ENCODE data around the gene RAD51B. TPM values are rescaled to one million over a fixed set of nuclear protein-coding genes. Genes with fewer than 3 reads are reported as not detected.

Gene RAD51B
- total RNA-seq, 1 donor from 2014 or later = 38.6 TPM

GRCh38 chr14:68709007-68709406, 889.4 kb downstream of the RAD51B start:
- H3K4me1 ChIP-seq (ENCODE audit: control insufficient read depth in 3 of 3, insufficient read depth in 3 of 3, low read length in 3 of 3) = peaks cover 14 to 25% (median 18%) of the 10 kb centered on the region in 3 donors
- no peak overlapping the region for H3K27ac ChIP-seq (ENCODE audit: low read depth, low read length)
- H3K9me3 ChIP-seq (ENCODE audit: control insufficient read depth in 3 of 3, low read length in 3 of 3) = no peaks in the 10 kb centered on the region
- H3K9ac ChIP-seq (ENCODE audit: low read depth in 1 of 3, low read length in 3 of 3) = no peak overlapping the region
- no peaks in the 10 kb centered on the region for H3K27me3 ChIP-seq (ENCODE audit: control insufficient read depth in 3 of 3, insufficient read depth in 3 of 3, low read length in 3 of 3)
- no peaks in the 10 kb centered on the region for H3K36me3 ChIP-seq (ENCODE audit: control insufficient read depth in 3 of 3, insufficient read depth in 3 of 3, low read length in 3 of 3)
- H3K4me3 ChIP-seq (ENCODE audit: low read length in 3 of 3) = no peak overlapping the region

- Histone ChIP-seq H3K4me3 (ENCODE audit: low read length in 3 of 3) (no peak overlapping the region), H3K27me3 (ENCODE audit: control insufficient read depth in 3 of 3, insufficient read depth in 3 of 3, low read length in 3 of 3) (no peaks in the 10 kb centered on the region), H3K4me1 (ENCODE audit: control insufficient read depth in 3 of 3, insufficient read depth in 3 of 3, low read length in 3 of 3) (peaks cover 10 to 19% (median 15%) of the 10 kb centered on the region in 3 donors), H3K27ac (ENCODE audit: low read depth, low read length) (no peak overlapping the region), H3K9ac (ENCODE audit: low read depth in 1 of 3, low read length in 3 of 3) (no peak overlapping the region), H3K9me3 (ENCODE audit: control insufficient read depth in 3 of 3, low read length in 3 of 3) (no peaks in the 10 kb centered on the region), H3K36me3 (ENCODE audit: control insufficient read depth in 3 of 3, insufficient read depth in 3 of 3, low read length in 3 of 3) (no peaks in the 10 kb centered on the region)
Observed at GRCh38 chr14:68710776-68711175, 891.2 kb downstream of the RAD51B start.

GRCh38 chr14:68711561-68712309, 892.2 kb downstream of the RAD51B start:
- no peaks in the 10 kb centered on the region for H3K27me3 ChIP-seq (ENCODE audit: control insufficient read depth in 3 of 3, insufficient read depth in 3 of 3, low read length in 3 of 3)
- no peak overlapping the region for H3K27ac ChIP-seq (ENCODE audit: low read depth, low read length)
- no peak overlapping the region for H3K9ac ChIP-seq (ENCODE audit: low read depth in 1 of 3, low read length in 3 of 3)
- H3K4me3 ChIP-seq (ENCODE audit: low read length in 3 of 3) = no peak overlapping the region
- no peaks in the 10 kb centered on the region for H3K9me3 ChIP-seq (ENCODE audit: control insufficient read depth in 3 of 3, low read length in 3 of 3)
- peaks cover 8 to 10% (median 9%) of the 10 kb centered on the region in 3 donors for H3K4me1 ChIP-seq (ENCODE audit: control insufficient read depth in 3 of 3, insufficient read depth in 3 of 3, low read length in 3 of 3)
- H3K36me3 ChIP-seq (ENCODE audit: control insufficient read depth in 3 of 3, insufficient read depth in 3 of 3, low read length in 3 of 3) = no peaks in the 10 kb centered on the region

DNA sequence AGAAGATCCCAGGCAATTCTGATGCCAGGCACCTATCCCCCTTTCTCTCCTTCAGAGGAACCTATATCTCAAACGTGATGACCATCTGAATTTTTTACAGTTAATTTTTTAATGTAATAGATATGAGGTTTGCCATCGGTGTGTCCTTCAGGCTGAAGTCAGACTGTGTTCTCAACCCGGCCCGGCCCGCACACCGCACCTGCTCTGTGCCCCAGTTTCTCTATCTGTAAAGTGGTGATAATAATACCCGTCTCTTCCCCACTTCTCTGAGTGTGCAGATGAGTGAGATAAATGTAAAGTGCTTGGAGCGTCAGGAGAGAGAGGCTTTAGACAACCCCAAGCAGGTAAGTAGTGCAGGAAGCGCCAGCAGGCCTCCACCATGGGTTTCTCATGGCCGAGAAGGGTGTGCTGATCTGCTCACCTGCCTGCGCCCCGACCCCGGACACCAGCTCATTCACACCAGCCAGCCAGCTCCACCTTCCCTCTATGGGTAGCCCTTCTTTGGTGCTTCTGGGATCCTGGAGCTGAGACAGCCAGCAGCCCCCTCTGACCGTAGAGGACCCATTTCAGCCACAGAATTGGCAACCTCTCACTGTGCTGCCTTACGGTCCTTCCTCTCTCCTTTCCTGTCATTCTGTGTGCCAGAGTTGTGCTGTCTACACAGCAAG, 893.3 kb downstream of the RAD51B start:
- Histone ChIP-seq H3K9me3 (ENCODE audit: control insufficient read depth in 3 of 3, low read length in 3 of 3) (no peaks in the 10 kb centered on the region), H3K36me3 (ENCODE audit: control insufficient read depth in 3 of 3, insufficient read depth in 3 of 3, low read length in 3 of 3) (no peaks in the 10 kb centered on the region), H3K27me3 (ENCODE audit: control insufficient read depth in 3 of 3, insufficient read depth in 3 of 3, low read length in 3 of 3) (no peaks in the 10 kb centered on the region), H3K27ac (ENCODE audit: low read depth, low read length) (no peak overlapping the region), H3K9ac (ENCODE audit: low read depth in 1 of 3, low read length in 3 of 3) (no peak overlapping the region), H3K4me1 (ENCODE audit: control insufficient read depth in 3 of 3, insufficient read depth in 3 of 3, low read length in 3 of 3) (peaks cover 5 to 7% (median 5%) of the 10 kb centered on the region in 3 donors), H3K4me3 (ENCODE audit: low read length in 3 of 3) (no peak overlapping the region)

DNA sequence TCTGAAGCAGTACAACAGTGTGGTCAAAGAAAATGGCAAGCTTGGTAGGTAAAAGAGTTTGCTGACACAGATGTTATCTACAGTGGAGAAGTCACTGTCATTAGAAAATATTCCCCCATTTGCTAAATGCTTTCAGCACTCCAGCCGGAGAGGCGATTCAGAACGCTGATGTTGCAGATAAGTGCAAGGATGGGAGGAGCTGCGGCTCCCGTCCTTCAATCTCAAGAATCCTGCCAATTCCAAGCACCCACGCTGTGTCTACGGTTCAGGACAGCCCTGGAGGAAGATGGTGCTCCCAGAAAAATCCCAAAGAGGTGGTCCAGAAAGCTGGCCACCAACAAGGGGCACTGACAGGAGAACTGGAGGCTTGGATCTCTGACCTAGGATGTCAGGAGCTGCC, 894.2 kb downstream of the RAD51B start:
- Histone ChIP-seq H3K9ac (ENCODE audit: low read depth in 1 of 3, low read length in 3 of 3) (no peak overlapping the region), H3K27me3 (ENCODE audit: control insufficient read depth in 3 of 3, insufficient read depth in 3 of 3, low read length in 3 of 3) (no peaks in the 10 kb centered on the region), H3K4me1 (ENCODE audit: control insufficient read depth in 3 of 3, insufficient read depth in 3 of 3, low read length in 3 of 3) (peaks cover 5 to 7% (median 5%) of the 10 kb centered on the region in 3 donors), H3K27ac (ENCODE audit: low read depth, low read length) (no peak overlapping the region), H3K4me3 (ENCODE audit: low read length in 3 of 3) (no peak overlapping the region), H3K36me3 (ENCODE audit: control insufficient read depth in 3 of 3, insufficient read depth in 3 of 3, low read length in 3 of 3) (no peaks in the 10 kb centered on the region), H3K9me3 (ENCODE audit: control insufficient read depth in 3 of 3, low read length in 3 of 3) (no peaks in the 10 kb centered on the region)

GRCh38 chr14:68714991-68715924, 895.7 kb downstream of the RAD51B start:
- Histone ChIP-seq H3K27ac (ENCODE audit: low read depth, low read length) (no peak overlapping the region), H3K4me3 (ENCODE audit: low read length in 3 of 3) (peak overlapping the region in 1 of 3 donors; percentile 6), H3K9me3 (ENCODE audit: control insufficient read depth in 3 of 3, low read length in 3 of 3) (no peaks in the 10 kb centered on the region), H3K4me1 (ENCODE audit: control insufficient read depth in 3 of 3, insufficient read depth in 3 of 3, low read length in 3 of 3) (peaks cover 3 to 7% (median 5%) of the 10 kb centered on the region in 3 donors), H3K36me3 (ENCODE audit: control insufficient read depth in 3 of 3, insufficient read depth in 3 of 3, low read length in 3 of 3) (no peaks in the 10 kb centered on the region), H3K27me3 (ENCODE audit: control insufficient read depth in 3 of 3, insufficient read depth in 3 of 3, low read length in 3 of 3) (no peaks in the 10 kb centered on the region), H3K9ac (ENCODE audit: low read depth in 1 of 3, low read length in 3 of 3) (no peak overlapping the region)

GRCh38 chr14:68716698-68717097, 897.1 kb downstream of the RAD51B start:
- no peaks in the 10 kb centered on the region for H3K27me3 ChIP-seq (ENCODE audit: control insufficient read depth in 3 of 3, insufficient read depth in 3 of 3, low read length in 3 of 3)
- no peak overlapping the region for H3K9ac ChIP-seq (ENCODE audit: low read depth in 1 of 3, low read length in 3 of 3)
- H3K36me3 ChIP-seq (ENCODE audit: control insufficient read depth in 3 of 3, insufficient read depth in 3 of 3, low read length in 3 of 3) = no peaks in the 10 kb centered on the region
- no peak overlapping the region for H3K4me3 ChIP-seq (ENCODE audit: low read length in 3 of 3)
- H3K27ac ChIP-seq (ENCODE audit: low read depth, low read length) = no peak overlapping the region
- peaks cover 3 to 7% (median 5%) of the 10 kb centered on the region in 3 donors for H3K4me1 ChIP-seq (ENCODE audit: control insufficient read depth in 3 of 3, insufficient read depth in 3 of 3, low read length in 3 of 3)
- H3K9me3 ChIP-seq (ENCODE audit: control insufficient read depth in 3 of 3, low read length in 3 of 3) = no peaks in the 10 kb centered on the region

- Histone ChIP-seq H3K36me3 (ENCODE audit: control insufficient read depth in 3 of 3, insufficient read depth in 3 of 3, low read length in 3 of 3) (no peaks in the 10 kb centered on the region), H3K27me3 (ENCODE audit: control insufficient read depth in 3 of 3, insufficient read depth in 3 of 3, low read length in 3 of 3) (no peaks in the 10 kb centered on the region), H3K27ac (ENCODE audit: low read depth, low read length) (no peak overlapping the region), H3K9ac (ENCODE audit: low read depth in 1 of 3, low read length in 3 of 3) (no peak overlapping the region), H3K9me3 (ENCODE audit: control insufficient read depth in 3 of 3, low read length in 3 of 3) (no peaks in the 10 kb centered on the region), H3K4me3 (ENCODE audit: low read length in 3 of 3) (no peak overlapping the region), H3K4me1 (ENCODE audit: control insufficient read depth in 3 of 3, insufficient read depth in 3 of 3, low read length in 3 of 3) (peaks cover 7 to 10% (median 10%) of the 10 kb centered on the region in 3 donors)
Observed at GRCh38 chr14:68718023-68718990, 898.7 kb downstream of the RAD51B start.
